ENCODE results near the gene PTAFR. TPM values are rescaled to one million over a fixed set of nuclear protein-coding genes. Genes with fewer than 3 reads are reported as not detected.
A peak's percentile ranks its signal among the peaks of the same experiment; 100 is the strongest.

PTAFR gene
- total RNA-seq, 6 experiments from 2014 or later, result 0.26 to 0.57 (median 0.43) TPM

- Mint-ChIP-seq H3K27ac (no peak overlapping the region), H3K4me1 (ENCODE audit: low read depth) (peaks cover 13% of the 10 kb centered on the region; the same call in 1 of the 2 replicates), H3K27me3 (ENCODE audit: insufficient read depth) (peaks cover 3% of the 10 kb centered on the region), H3K4me3 (no peak overlapping the region), H3K36me3 (ENCODE audit: low read depth) (no peaks in the 10 kb centered on the region), H3K9me3 (no peaks in the 10 kb centered on the region)
- DNase-seq, result no peak
- TF ChIP-seq, protein P1, sequence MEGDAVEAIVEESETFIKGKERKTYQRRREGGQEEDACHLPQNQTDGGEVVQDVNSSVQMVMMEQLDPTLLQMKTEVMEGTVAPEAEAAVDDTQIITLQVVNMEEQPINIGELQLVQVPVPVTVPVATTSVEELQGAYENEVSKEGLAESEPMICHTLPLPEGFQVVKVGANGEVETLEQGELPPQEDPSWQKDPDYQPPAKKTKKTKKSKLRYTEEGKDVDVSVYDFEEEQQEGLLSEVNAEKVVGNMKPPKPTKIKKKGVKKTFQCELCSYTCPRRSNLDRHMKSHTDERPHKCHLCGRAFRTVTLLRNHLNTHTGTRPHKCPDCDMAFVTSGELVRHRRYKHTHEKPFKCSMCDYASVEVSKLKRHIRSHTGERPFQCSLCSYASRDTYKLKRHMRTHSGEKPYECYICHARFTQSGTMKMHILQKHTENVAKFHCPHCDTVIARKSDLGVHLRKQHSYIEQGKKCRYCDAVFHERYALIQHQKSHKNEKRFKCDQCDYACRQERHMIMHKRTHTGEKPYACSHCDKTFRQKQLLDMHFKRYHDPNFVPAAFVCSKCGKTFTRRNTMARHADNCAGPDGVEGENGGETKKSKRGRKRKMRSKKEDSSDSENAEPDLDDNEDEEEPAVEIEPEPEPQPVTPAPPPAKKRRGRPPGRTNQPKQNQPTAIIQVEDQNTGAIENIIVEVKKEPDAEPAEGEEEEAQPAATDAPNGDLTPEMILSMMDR (IDR thresholded peaks at IDR 0.05), result no peak
Observed at GRCh38 chr1:28173151-28173979, 3.1 kb downstream of the PTAFR start.

GRCh38 chr1:28172713-28173150 is 3.8 kb downstream of the PTAFR start:
- TF ChIP-seq, protein P1 (IDR thresholded peaks at IDR 0.05), result no peak
- Mint-ChIP-seq H3K27ac (peak overlapping the region; percentile 3; the same call in 1 of the 2 replicates), H3K4me3 (no peak overlapping the region), H3K27me3 (ENCODE audit: insufficient read depth) (peaks cover 3% of the 10 kb centered on the region), H3K36me3 (ENCODE audit: low read depth) (no peaks in the 10 kb centered on the region), H3K4me1 (ENCODE audit: low read depth) (peaks cover 13% of the 10 kb centered on the region; the same call in 1 of the 2 replicates), H3K9me3 (no peaks in the 10 kb centered on the region)
- no peak for DNase-seq

DNA sequence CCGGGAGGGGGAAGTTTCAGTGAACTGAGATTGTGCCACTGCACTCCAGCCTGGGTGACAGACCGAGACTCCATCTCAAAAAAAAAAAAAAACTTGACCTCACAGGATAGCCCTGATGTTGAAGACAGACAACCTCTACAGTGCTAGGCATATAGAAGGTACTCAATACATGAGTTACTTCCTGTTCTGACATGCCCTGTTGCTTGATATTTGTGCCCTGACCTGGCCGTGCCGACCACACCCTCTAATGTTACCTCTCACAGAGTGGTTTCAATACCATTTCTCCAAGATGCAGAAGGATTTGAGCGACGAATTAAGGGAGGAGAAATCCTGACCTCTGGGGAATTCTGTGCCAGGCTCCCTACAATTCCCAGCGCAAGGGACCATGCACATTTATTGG is 5.2 kb downstream of the PTAFR start:
- H3K27ac Mint-ChIP-seq, result no peak overlapping the region
- TF ChIP-seq, protein P1 (IDR thresholded peaks at IDR 0.05), result no peak
- no peak overlapping the region for H3K4me3 Mint-ChIP-seq
- no peaks in the 10 kb centered on the region for H3K9me3 Mint-ChIP-seq
- peaks cover 13% of the 10 kb centered on the region; the same call in 1 of the 2 replicates for H3K4me1 Mint-ChIP-seq (ENCODE audit: low read depth)
- H3K36me3 Mint-ChIP-seq (ENCODE audit: low read depth), result no peaks in the 10 kb centered on the region
- no peak for DNase-seq
- peaks cover 3% of the 10 kb centered on the region for H3K27me3 Mint-ChIP-seq (ENCODE audit: insufficient read depth)

DNA sequence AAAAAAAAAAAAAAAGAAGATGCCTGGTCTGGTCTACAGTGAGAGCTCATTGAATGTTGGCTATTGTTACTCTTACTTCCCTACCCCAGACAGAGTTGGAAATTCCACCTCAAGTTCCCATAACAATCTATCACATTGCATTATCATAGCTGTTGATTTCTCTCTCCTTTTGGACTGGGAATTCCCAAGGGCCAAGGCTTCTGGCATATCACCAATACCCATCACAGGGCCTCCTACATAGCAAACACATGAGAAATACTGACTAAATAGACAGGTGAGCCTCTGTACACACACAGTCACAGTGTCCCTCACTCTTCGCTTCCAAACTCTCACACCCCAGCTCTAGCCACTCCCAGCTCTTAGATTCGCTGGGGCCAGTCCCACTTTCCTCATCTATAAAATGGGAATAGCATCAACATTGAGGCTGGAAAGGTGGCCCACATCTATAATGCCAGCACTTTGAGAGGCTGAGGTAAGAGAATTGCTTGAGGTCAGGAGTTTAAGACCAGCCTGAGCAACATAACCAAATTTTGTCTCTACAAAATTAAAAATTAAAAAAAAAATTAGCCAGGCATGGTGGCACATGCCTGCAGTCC is 6.4 kb downstream of the PTAFR start:
- TF ChIP-seq, protein P1 (IDR thresholded peaks at IDR 0.05), result no peak
- Mint-ChIP-seq H3K9me3 (no peaks in the 10 kb centered on the region), H3K4me1 (ENCODE audit: low read depth) (peaks cover 13% of the 10 kb centered on the region; the same call in 1 of the 2 replicates), H3K27ac (no peak overlapping the region), H3K36me3 (ENCODE audit: low read depth) (peaks cover 5% of the 10 kb centered on the region; the same call in 1 of the 2 replicates), H3K27me3 (ENCODE audit: insufficient read depth) (no peaks in the 10 kb centered on the region; the same call in 1 of the 2 replicates), H3K4me3 (no peak overlapping the region)
- DNase-seq, result no peak

DNA sequence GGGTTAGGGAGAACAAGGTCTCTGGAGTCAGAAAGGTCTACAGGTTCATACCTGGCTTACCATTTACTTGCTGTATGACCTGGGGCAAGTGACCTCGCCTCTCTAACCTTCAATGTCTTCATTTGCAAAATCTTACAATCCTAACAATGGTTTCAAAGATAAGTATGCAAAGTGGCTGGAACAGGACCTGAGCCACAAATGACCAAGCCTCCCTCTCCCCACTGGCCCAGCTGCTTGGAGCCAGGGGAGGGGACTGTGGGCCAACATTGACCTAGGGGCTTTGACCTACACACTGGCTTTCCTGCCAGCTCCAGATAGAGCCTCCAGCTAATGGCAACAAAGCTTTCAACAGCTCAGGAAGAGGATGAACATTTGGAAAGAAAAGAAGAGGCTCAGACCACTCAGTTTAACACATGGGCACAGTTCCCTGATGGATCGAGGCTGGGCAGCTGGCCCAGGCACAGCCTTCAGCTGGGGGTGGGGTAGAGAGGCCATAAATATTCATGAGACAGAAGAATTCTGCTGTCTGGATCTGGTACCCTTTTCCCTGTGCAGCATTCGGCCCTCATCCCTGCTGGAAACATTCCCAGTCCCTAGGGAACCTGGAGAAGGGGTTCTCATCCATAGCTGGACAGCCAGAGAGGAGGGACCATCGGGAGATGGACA is 12.9 kb downstream of the PTAFR start:
- peaks cover 15% of the 10 kb centered on the region for H3K4me1 Mint-ChIP-seq (ENCODE audit: low read depth)
- DNase-seq, result no peak
- no peaks in the 10 kb centered on the region for H3K9me3 Mint-ChIP-seq
- peaks cover 5% of the 10 kb centered on the region; the same call in 1 of the 2 replicates for H3K36me3 Mint-ChIP-seq (ENCODE audit: low read depth)
- no peak overlapping the region for H3K4me3 Mint-ChIP-seq
- H3K27me3 Mint-ChIP-seq (ENCODE audit: insufficient read depth), result peaks cover 2% of the 10 kb centered on the region
- TF ChIP-seq, protein P1 (IDR thresholded peaks at IDR 0.05), result no peak
- no peak overlapping the region for H3K27ac Mint-ChIP-seq

All from HFFc6 (cell line).